WTC11 (cell line): ENCODE measurements around the gene ABCC11.

ENCODE experiments used
- CDX4 ChIP-seq: fragments of 250-450 bp; sonication (Bioruptor Pico); IDR thresholded peaks from 2 replicates; pipeline ENCODE4 v1.9.0; 2021; ENCODE audit warnings: moderate library complexity, mild to moderate bottlenecking, inconsistent platforms, borderline replicate concordance
- CTCF ChIP-seq: fragments of 200-600 bp; IDR thresholded peaks from 2 replicates; pipeline ENCODE4 v1.8.0; 2022; ENCODE audit warnings: antibody characterized with exemption
- E2F4 ChIP-seq: sonication (generic); formaldehyde crosslinking; IDR thresholded peaks from 2 replicates; pipeline ENCODE4 v1.8.1; 2022; ENCODE audit warnings: low read depth, mild to moderate bottlenecking, moderate library complexity, missing genetic modification reagents, borderline replicate concordance
- JUN ChIP-seq: sonication (generic); formaldehyde crosslinking; IDR thresholded peaks from 2 replicates; pipeline ENCODE4 v1.8.0; 2023; ENCODE audit warnings: mild to moderate bottlenecking, missing genetic modification reagents
- ZNF512 ChIP-seq: sonication (generic); formaldehyde crosslinking; IDR thresholded peaks from 2 replicates; pipeline ENCODE4 v1.8.1; 2022; ENCODE audit warnings: missing genetic modification reagents, borderline replicate concordance

- TF ChIP-seq CTCF (no peak), JUN (CRISPR knock-in tag) (no peak), CDX4 (CRISPR knock-in tag) (no peak), ZNF512 (no peak), E2F4 (CRISPR knock-in tag) (no peak)
Measured at GRCh38 chr16:48292452-48292851, 45.1 kb upstream of the ABCC11 start.
